ENCODE data around the gene BDKRB1. TPM values are rescaled to one million over a fixed set of nuclear protein-coding genes. Genes with fewer than 3 reads are reported as not detected.

Gene BDKRB1
- total and polyA plus RNA-seq, 9 of the 15 experiments (the other 6 are each of a cell fraction or from before 2014, with no cell fraction given) = 0.06 to 0.23 (median 0.09) TPM; not detected in 1

- ATAC-seq (no peak), FAIRE-seq (no peak), DNase-seq (ENCODE audit: extremely low read depth in 1 of 4, low spot score in 3 of 4) (no peak)
- H3K9ac ChIP-seq (ENCODE audit: insufficient read depth in 1 of 2, low read depth in 2 of 2, low read length in 2 of 2) = no peak overlapping the region
- intact Hi-C loops (cut with micrococcal nuclease) (loop anchor here (10.0 kb wide), 2 partner anchors 269 to 709 kb away; no protein-coding TSS in a partner anchor), in situ Hi-C loops (cut with MboI) (loop anchor here (25.0 kb wide), 1 partner anchor 712 kb away; no protein-coding TSS in a partner anchor)
- H3K4me1 ChIP-seq (replicated peaks in 1 of 2; ENCODE audit: control insufficient read depth in 2 of 2, insufficient read depth in 2 of 2, low read length in 2 of 2) = no peaks in the 10 kb centered on the region; a peak in 1 of 5 replicates
- peaks cover 0 to 3% of the 10 kb centered on the region in 2 experiments; a peak in 2 of 5 replicates for H3K27me3 ChIP-seq (ENCODE audit: control insufficient read depth in 2 of 2, insufficient read depth in 2 of 2, low read length in 2 of 2)
- CTCF ChIA-PET (ENCODE audit: low intra/inter-chr PET ratio) = no interaction called here
- H3K4me2 ChIP-seq (ENCODE audit: insufficient read depth, low read length) = no peak overlapping the region
- WGBS (ENCODE audit: insufficient coverage, low coverage, missing lambda C conversion rate) = 0% methylated on average over 5 of the region's 5 CpGs
- no peak overlapping the region for H3K4me3 ChIP-seq
- H3K79me2 ChIP-seq (ENCODE audit: control insufficient read depth, insufficient read depth, low read length) = no peaks in the 10 kb centered on the region
- BruUV-seq (replicated peaks) = no TSS peak
- H4K20me1 ChIP-seq (replicated peaks; ENCODE audit: control insufficient read depth, insufficient read depth, low read length) = no peaks in the 10 kb centered on the region
- H3K9me3 ChIP-seq (replicated peaks; ENCODE audit: control insufficient read depth, insufficient read depth, low read depth, low read length) = no peaks in the 10 kb centered on the region; the same call in none of the 2 replicates
- TF ChIP-seq PURB (CRISPR knock-in tag; IDR thresholded peaks at IDR 0.05; ENCODE audit: low read depth) (no peak), ZBTB9 (CRISPR knock-in tag; IDR thresholded peaks at IDR 0.05) (no peak), FIP1L1 (IDR thresholded peaks at IDR 0.05; ENCODE audit: low read depth, low read length, poor library complexity, severe bottlenecking) (no peak), ZNF699 (CRISPR knock-in tag; IDR thresholded peaks at IDR 0.05; ENCODE audit: insufficient replicate concordance) (no peak), ZBTB5 (IDR thresholded peaks at IDR 0.05) (no peak), ZNF76 (CRISPR knock-in tag; IDR thresholded peaks at IDR 0.05; ENCODE audit: borderline replicate concordance) (no peak)
- TF ChIP-seq, protein P1, sequence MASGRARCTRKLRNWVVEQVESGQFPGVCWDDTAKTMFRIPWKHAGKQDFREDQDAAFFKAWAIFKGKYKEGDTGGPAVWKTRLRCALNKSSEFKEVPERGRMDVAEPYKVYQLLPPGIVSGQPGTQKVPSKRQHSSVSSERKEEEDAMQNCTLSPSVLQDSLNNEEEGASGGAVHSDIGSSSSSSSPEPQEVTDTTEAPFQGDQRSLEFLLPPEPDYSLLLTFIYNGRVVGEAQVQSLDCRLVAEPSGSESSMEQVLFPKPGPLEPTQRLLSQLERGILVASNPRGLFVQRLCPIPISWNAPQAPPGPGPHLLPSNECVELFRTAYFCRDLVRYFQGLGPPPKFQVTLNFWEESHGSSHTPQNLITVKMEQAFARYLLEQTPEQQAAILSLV (tag; IDR thresholded peaks at IDR 0.05) = no peak
- H3K27ac ChIP-seq (ENCODE audit: extremely low read depth, low read depth, low read length) = no peak overlapping the region
- no peaks in the 10 kb centered on the region for H3K9me1 ChIP-seq (ENCODE audit: control insufficient read depth, insufficient read depth, low read length)
- POLR2A ChIA-PET = no interaction called here
- H2AFZ ChIP-seq (ENCODE audit: low read depth, low read length) = no peak overlapping the region
- H3K36me3 ChIP-seq (ENCODE audit: control insufficient read depth, insufficient read depth, low read length) = no peaks in the 10 kb centered on the region
Measured at GRCh38 chr14:96274122-96274521, 18.1 kb downstream of the BDKRB1 start.
